PC-3 (cell line): Measurements from ENCODE around the gene LAIR2. TPM values are rescaled to one million over a fixed set of nuclear protein-coding genes. Genes with fewer than 3 reads are reported as not detected.

Experiments
- ATAC-seq: fragments of 200-7000 bp; cut with Tn5 transposase; 2 replicates; pipeline ENCODE4 v1.9.1; 2020; ENCODE audit warnings: mild to moderate bottlenecking, moderate library complexity
- BruUV-seq: library from RNA; stranded (reverse); fragments of 400-500 nt; replicated peaks from 2 replicates; lab custom pipeline; 2021; lab: Mats Ljungman, UMichigan
- CTCF ChIA-PET: fragments of 300-600 bp; sonication (Branson Sonifier 250); formaldehyde crosslinking; loops from one replicate; lab custom pipeline; 2022; ENCODE audit warnings: antibody characterized with exemption; lab: Charles Lee
- POLR2A ChIA-PET: fragments of 300-600 bp; sonication (Branson Sonifier 250); formaldehyde crosslinking; loops from one replicate; lab custom pipeline; 2022; ENCODE audit warnings: antibody characterized with exemption; ENCODE audit not compliant: unreplicated experiment; lab: Charles Lee
- DNase-seq: peaks from one replicate; pipeline ENCODE4 v3.0.0-alpha.2; 2015
- H2AFZ ChIP-seq: fragments of 300-600 bp; sonication (generic); 2 replicates; pipeline ENCODE4 v1.6.0; 2016; ENCODE audit warnings: antibody characterized with exemption, low read length
- H3F3A ChIP-seq: fragments of 300-600 bp; sonication (generic); one replicate; pipeline ENCODE4 v1.6.0; 2017; ENCODE audit warnings: antibody characterized with exemption, low read length, control low read depth, mild to moderate bottlenecking; ENCODE audit not compliant: unreplicated experiment
- H3K27ac ChIP-seq: fragments of 300-600 bp; sonication (generic); 2 replicates; pipeline ENCODE4 v1.5.1; 2016; ENCODE audit warnings: mild to moderate bottlenecking, low read length
- H3K27me3 ChIP-seq: fragments of 300-600 bp; sonication (generic); 2 replicates; pipeline ENCODE4 v1.6.1; 2016; ENCODE audit warnings: low read length, mixed read lengths
- H3K36me3 ChIP-seq: fragments of 300-600 bp; sonication (generic); 2 replicates; pipeline ENCODE4 v1.6.1; 2016; ENCODE audit warnings: low read depth, mixed run types, low read length, mixed read lengths
- H3K4me1 ChIP-seq: fragments of 300-600 bp; sonication (generic); 2 replicates; pipeline ENCODE4 v1.5.1; 2016; ENCODE audit warnings: low read length; ENCODE audit not compliant: insufficient read depth
- H3K4me2 ChIP-seq: fragments of 300-600 bp; sonication (generic); 2 replicates; pipeline ENCODE4 v1.6.0; 2016; ENCODE audit warnings: low read length
- H3K4me3 ChIP-seq: fragments of 300-600 bp; sonication (generic); 2 replicates; pipeline ENCODE4 v1.5.1; 2016; ENCODE audit warnings: mild to moderate bottlenecking, low read length, mixed read lengths
- H3K79me2 ChIP-seq: fragments of 300-600 bp; sonication (generic); 2 replicates; pipeline ENCODE4 v1.6.1; 2017; ENCODE audit warnings: low read length, mixed read lengths
- H3K9ac ChIP-seq: fragments of 300-600 bp; sonication (generic); 2 replicates; pipeline ENCODE4 v1.6.0; 2016; ENCODE audit warnings: mild to moderate bottlenecking, low read length
- H3K9me2 ChIP-seq: fragments of 300-600 bp; sonication (generic); replicated peaks from 2 replicates; pipeline ENCODE4 v1.6.1; 2016; ENCODE audit warnings: mixed run types, low read length, mixed read lengths
- H3K9me3 ChIP-seq: fragments of 300-600 bp; sonication (generic); 2 replicates; pipeline ENCODE4 v1.6.1; 2016; ENCODE audit warnings: low read length, mixed read lengths
- H4K20me1 ChIP-seq: fragments of 300-600 bp; sonication (generic); 2 replicates; pipeline ENCODE4 v1.6.1; 2016; ENCODE audit warnings: low read length, mixed read lengths
- EZH2 ChIP-seq: fragments of 300-600 bp; sonication (generic); IDR thresholded peaks from one replicate; pipeline ENCODE4 v1.6.1; 2017; ENCODE audit warnings: antibody characterized with exemption, mild to moderate bottlenecking, low read length; ENCODE audit not compliant: unreplicated experiment
- EZH2phosphoT487 ChIP-seq: fragments of 300-600 bp; sonication (generic); IDR thresholded peaks from 2 replicates; pipeline ENCODE4 v1.6.1; 2018; ENCODE audit warnings: mild to moderate bottlenecking, antibody characterized with exemption, low read length, borderline replicate concordance
- intact Hi-C: fragments of 100-400 bp; cut with micrococcal nuclease; formaldehyde crosslinking; loops from 2 replicates; pipeline ENCODE4 v1.9.0; 2023
- total RNA-seq: library from RNA; depleted of rRNA; stranded (reverse); fragments of >200 nt; gene quantifications from 2 replicates; pipeline ENCODE4 v1.2.3, GENCODE V29; 2014
- TF ChIP-seq, protein P1 (sequence below): fragments of 300-600 bp; sonication (generic); conservative IDR thresholded peaks from 2 replicates; pipeline ENCODE4 v1.5.1; 2017; ENCODE audit warnings: antibody characterized with exemption, low read depth, mild to moderate bottlenecking, low read length

The LAIR2 gene
- total RNA-seq, 1 experiment from 2014 or later = not detected

DNA sequence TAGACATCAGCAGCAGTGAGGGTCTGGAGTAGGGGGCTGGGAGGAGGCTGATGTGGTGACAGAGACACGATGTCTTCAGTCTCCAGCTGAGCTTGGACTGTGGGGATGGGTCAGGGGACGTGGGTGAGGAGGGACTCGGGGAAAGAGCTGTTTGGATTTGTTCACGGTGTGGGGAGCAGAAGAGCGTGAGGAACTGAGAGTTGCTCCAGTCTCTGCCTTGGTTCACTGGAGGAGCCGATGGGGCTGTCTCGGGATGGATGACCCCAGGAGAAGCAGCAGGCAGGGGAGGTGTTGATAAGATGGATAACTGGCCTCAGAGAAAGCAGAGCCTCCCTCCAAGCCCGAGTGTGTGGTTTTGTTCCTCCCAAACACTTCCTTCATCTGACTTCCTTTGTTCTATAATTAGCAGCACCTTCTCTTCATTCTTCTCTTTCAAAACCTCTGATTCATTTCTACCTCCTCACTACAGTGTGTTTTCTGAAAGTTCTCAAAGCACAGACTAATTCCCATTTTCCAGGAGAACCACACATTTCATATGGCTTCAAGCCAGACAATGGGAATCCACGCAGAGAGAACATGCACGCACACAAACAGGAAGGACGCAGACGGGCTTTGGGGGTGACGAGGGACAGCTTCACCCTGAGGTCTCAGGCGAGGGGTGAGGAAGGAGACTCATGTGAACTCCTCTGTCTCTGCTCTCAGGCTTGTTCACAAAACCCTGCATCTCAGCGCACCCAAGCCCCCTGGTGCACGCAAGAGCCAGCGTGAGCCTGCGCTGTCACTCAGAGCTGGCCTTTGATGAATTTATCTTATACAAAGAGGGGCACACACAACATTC, 18.6 kb downstream of the LAIR2 start:
- Histone ChIP-seq H4K20me1 (no peaks in the 10 kb centered on the region; the same call in 1 of the 2 replicates), H3K9me3 (no peaks in the 10 kb centered on the region), H3K4me3 (no peak overlapping the region), H3F3A (no peaks in the 10 kb centered on the region), H3K27me3 (peaks cover 36% of the 10 kb centered on the region), H3K36me3 (no peaks in the 10 kb centered on the region), H3K9me2 (no peaks in the 10 kb centered on the region), H3K4me2 (no peak overlapping the region), H3K9ac (no peak overlapping the region), H3K79me2 (no peaks in the 10 kb centered on the region), H3K27ac (no peak overlapping the region), H2AFZ (no peak overlapping the region), H3K4me1 (peaks cover 25% of the 10 kb centered on the region)
- DNase-seq = no peak
- POLR2A ChIA-PET = no interaction called here
- no TSS peak for BruUV-seq
- CTCF ChIA-PET = no interaction called here
- intact Hi-C loops = no loop called here
- TF ChIP-seq EZH2phosphoT487 = no peak
- no peak for TF ChIP-seq EZH2
- TF ChIP-seq, protein P1, sequence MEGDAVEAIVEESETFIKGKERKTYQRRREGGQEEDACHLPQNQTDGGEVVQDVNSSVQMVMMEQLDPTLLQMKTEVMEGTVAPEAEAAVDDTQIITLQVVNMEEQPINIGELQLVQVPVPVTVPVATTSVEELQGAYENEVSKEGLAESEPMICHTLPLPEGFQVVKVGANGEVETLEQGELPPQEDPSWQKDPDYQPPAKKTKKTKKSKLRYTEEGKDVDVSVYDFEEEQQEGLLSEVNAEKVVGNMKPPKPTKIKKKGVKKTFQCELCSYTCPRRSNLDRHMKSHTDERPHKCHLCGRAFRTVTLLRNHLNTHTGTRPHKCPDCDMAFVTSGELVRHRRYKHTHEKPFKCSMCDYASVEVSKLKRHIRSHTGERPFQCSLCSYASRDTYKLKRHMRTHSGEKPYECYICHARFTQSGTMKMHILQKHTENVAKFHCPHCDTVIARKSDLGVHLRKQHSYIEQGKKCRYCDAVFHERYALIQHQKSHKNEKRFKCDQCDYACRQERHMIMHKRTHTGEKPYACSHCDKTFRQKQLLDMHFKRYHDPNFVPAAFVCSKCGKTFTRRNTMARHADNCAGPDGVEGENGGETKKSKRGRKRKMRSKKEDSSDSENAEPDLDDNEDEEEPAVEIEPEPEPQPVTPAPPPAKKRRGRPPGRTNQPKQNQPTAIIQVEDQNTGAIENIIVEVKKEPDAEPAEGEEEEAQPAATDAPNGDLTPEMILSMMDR = no peak
- no peak for ATAC-seq

DNA sequence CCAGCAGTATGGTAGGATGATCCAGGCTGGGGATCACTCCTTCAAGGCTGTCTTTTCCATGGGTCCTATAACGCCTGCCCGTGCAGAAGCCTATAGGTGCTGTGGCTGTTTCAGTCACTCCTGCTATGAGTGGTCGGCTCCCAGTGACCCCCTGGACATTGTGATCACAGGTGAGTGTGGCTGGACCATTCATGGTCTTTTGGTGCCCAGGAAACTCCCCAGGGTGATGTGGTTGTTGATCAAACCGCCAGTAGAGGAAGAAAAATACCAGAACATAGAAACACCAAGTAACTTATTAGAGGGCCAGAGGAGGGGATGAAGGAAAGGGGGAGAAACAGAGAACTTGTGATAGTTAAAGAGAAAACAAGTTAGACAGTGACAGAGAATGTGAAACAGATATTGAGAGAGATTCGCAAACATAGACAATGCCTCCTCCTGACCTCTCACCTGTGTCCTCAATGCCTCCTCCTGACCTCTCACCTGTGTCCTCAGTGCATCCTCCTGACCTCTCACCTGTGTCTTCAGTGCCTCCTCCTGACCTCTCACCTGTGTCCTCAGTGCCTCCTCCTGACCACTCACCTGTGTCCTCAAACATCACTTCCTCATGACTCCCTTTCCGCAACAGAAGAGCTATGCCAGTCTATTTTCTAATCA, 19.4 kb downstream of the LAIR2 start:
- no peak for DNase-seq

DNA sequence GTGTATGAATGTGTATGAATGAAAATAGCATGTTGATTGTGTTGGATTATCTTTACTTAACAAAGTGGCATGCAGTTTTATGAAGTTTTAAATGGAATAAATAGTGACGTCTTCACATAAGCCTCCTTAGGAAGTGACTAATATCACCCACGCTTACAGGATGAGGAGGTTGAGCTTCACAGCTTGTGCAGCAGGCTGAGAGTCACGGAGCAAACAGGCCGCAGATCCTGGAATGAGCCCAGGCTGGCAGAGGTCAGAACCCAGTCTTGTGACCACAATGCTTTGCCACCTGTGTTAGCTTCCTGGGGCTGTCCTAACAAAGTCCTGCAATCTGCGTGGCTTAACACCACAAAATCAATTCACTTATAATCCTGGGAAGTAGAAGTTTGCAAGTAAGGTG, 20.8 kb downstream of the LAIR2 start:
- Histone ChIP-seq H3K36me3 (no peaks in the 10 kb centered on the region), H3K9ac (no peak overlapping the region), H3K9me2 (no peaks in the 10 kb centered on the region), H3K27ac (no peak overlapping the region), H3K27me3 (peaks cover 58% of the 10 kb centered on the region), H3F3A (no peaks in the 10 kb centered on the region), H3K4me2 (peak overlapping the region; percentile 14), H3K4me1 (peaks cover 21% of the 10 kb centered on the region), H2AFZ (no peak overlapping the region), H4K20me1 (no peaks in the 10 kb centered on the region), H3K9me3 (no peaks in the 10 kb centered on the region), H3K79me2 (no peaks in the 10 kb centered on the region), H3K4me3 (no peak overlapping the region)
- peak; percentile 70; the same call in 1 of the 2 replicates for TF ChIP-seq EZH2phosphoT487
- TF ChIP-seq EZH2 = no peak
- TF ChIP-seq, protein P1 = no peak
- ChIA-PET CTCF (no interaction called here), POLR2A (no interaction called here)
- intact Hi-C loops = no loop called here
- peak; percentile 88 for DNase-seq
- BruUV-seq = no TSS peak
- ATAC-seq = peak; percentile 89

More for the DNA sequence above, 19.4 kb downstream of the LAIR2 start:
- intact Hi-C loops = no loop called here
- Histone ChIP-seq H3K4me3 (no peak overlapping the region), H3K4me1 (peaks cover 25% of the 10 kb centered on the region), H3K27ac (no peak overlapping the region), H3K9ac (no peak overlapping the region), H3K36me3 (no peaks in the 10 kb centered on the region), H2AFZ (no peak overlapping the region), H3K27me3 (peaks cover 44% of the 10 kb centered on the region), H3K9me3 (no peaks in the 10 kb centered on the region), H3K9me2 (no peaks in the 10 kb centered on the region), H3K79me2 (no peaks in the 10 kb centered on the region), H3F3A (no peaks in the 10 kb centered on the region), H3K4me2 (no peak overlapping the region), H4K20me1 (no peaks in the 10 kb centered on the region; the same call in 1 of the 2 replicates)
- BruUV-seq = no TSS peak
- no peak for ATAC-seq
- TF ChIP-seq EZH2 (no peak), EZH2phosphoT487 (no peak)
- CTCF ChIA-PET = no interaction called here
- POLR2A ChIA-PET = no interaction called here
